ENCODE results near the gene SELPLG. TPM values are rescaled to one million over a fixed set of nuclear protein-coding genes. Genes with fewer than 3 reads are reported as not detected.

SELPLG gene
- total and polyA plus RNA-seq, 4 donors: 2.1 to 9.6 (median 4.8) TPM

DNA sequence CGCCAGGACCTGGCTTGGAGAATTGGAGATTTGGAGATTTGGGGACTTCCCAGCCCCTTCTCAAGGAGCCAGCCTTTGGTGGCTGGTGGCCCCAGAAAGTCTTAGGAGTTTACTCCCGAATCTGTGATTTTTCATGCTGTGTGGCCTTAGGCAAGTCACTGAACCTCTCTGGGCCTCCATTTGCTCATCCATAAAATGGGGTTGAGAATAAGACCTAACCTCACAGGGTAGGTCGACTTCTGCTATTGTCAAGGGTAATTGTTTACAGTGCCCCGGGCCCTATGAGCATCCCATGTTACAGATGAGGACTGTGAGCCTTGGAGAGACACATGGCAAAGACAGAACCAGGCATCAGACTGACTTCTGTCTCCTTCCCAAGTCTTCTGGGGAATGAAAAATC lies 19.7 kb downstream of the SELPLG start:
- Histone ChIP-seq H3K9ac (ENCODE audit: low read depth in 1 of 2, low read length in 2 of 2) (no peak overlapping the region), H3K36me3 (ENCODE audit: control insufficient read depth in 4 of 4, insufficient read depth in 3 of 4, low read depth in 1 of 4, low read length in 3 of 4) (no peaks in the 10 kb centered on the region), H3K27me3 (ENCODE audit: control insufficient read depth in 4 of 4, insufficient read depth in 4 of 4, low read length in 3 of 4) (no peaks in the 10 kb centered on the region), H3K27ac (ENCODE audit: low read depth in 1 of 2, low read length in 2 of 2) (no peak overlapping the region), H3K4me3 (ENCODE audit: low read depth in 1 of 3, low read length in 3 of 3) (no peak overlapping the region), H3K9me3 (ENCODE audit: control insufficient read depth in 4 of 4, low read length in 3 of 4) (no peaks in the 10 kb centered on the region), H3K4me1 (ENCODE audit: control insufficient read depth in 4 of 4, insufficient read depth in 4 of 4, low read length in 3 of 4) (peaks cover 0 to 3% (median 0%) of the 10 kb centered on the region in 4 donors)
- 74% methylated on average over 4 of the region's 4 CpGs for WGBS
- DNase-seq (ENCODE audit: low spot score): no peak
- TF ChIP-seq SP1 (IDR thresholded peaks at IDR 0.05) (no peak), FOXA1 (IDR thresholded peaks at IDR 0.05) (no peak), HNF4G (IDR thresholded peaks at IDR 0.05) (no peak), JUND (IDR thresholded peaks at IDR 0.05) (no peak), RXRA (IDR thresholded peaks at IDR 0.05) (no peak), ATF3 (IDR thresholded peaks at IDR 0.05) (no peak), NR2F2 (IDR thresholded peaks at IDR 0.05) (no peak), EGR1 (IDR thresholded peaks at IDR 0.05; ENCODE audit: low read depth in 2 of 2) (no peak), FOXA2 (IDR thresholded peaks at IDR 0.05) (no peak), GABPA (IDR thresholded peaks at IDR 0.05 in 1 of 2, conservative IDR thresholded peaks at IDR 0.05 in 1 of 2) (no peak)
- TF ChIP-seq, protein P1, sequence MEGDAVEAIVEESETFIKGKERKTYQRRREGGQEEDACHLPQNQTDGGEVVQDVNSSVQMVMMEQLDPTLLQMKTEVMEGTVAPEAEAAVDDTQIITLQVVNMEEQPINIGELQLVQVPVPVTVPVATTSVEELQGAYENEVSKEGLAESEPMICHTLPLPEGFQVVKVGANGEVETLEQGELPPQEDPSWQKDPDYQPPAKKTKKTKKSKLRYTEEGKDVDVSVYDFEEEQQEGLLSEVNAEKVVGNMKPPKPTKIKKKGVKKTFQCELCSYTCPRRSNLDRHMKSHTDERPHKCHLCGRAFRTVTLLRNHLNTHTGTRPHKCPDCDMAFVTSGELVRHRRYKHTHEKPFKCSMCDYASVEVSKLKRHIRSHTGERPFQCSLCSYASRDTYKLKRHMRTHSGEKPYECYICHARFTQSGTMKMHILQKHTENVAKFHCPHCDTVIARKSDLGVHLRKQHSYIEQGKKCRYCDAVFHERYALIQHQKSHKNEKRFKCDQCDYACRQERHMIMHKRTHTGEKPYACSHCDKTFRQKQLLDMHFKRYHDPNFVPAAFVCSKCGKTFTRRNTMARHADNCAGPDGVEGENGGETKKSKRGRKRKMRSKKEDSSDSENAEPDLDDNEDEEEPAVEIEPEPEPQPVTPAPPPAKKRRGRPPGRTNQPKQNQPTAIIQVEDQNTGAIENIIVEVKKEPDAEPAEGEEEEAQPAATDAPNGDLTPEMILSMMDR (IDR thresholded peaks at IDR 0.05; ENCODE audit: low read depth, low read length, missing input control): no peak
- TF ChIP-seq, protein P2, sequence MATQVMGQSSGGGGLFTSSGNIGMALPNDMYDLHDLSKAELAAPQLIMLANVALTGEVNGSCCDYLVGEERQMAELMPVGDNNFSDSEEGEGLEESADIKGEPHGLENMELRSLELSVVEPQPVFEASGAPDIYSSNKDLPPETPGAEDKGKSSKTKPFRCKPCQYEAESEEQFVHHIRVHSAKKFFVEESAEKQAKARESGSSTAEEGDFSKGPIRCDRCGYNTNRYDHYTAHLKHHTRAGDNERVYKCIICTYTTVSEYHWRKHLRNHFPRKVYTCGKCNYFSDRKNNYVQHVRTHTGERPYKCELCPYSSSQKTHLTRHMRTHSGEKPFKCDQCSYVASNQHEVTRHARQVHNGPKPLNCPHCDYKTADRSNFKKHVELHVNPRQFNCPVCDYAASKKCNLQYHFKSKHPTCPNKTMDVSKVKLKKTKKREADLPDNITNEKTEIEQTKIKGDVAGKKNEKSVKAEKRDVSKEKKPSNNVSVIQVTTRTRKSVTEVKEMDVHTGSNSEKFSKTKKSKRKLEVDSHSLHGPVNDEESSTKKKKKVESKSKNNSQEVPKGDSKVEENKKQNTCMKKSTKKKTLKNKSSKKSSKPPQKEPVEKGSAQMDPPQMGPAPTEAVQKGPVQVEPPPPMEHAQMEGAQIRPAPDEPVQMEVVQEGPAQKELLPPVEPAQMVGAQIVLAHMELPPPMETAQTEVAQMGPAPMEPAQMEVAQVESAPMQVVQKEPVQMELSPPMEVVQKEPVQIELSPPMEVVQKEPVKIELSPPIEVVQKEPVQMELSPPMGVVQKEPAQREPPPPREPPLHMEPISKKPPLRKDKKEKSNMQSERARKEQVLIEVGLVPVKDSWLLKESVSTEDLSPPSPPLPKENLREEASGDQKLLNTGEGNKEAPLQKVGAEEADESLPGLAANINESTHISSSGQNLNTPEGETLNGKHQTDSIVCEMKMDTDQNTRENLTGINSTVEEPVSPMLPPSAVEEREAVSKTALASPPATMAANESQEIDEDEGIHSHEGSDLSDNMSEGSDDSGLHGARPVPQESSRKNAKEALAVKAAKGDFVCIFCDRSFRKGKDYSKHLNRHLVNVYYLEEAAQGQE (IDR thresholded peaks at IDR 0.05): no peak
- TF ChIP-seq, protein P3, sequence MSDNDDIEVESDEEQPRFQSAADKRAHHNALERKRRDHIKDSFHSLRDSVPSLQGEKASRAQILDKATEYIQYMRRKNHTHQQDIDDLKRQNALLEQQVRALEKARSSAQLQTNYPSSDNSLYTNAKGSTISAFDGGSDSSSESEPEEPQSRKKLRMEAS (IDR thresholded peaks at IDR 0.05): no peak

- Histone ChIP-seq H3K4me3 (ENCODE audit: low read depth in 1 of 3, low read length in 3 of 3) (no peak overlapping the region), H3K9ac (ENCODE audit: low read depth in 1 of 2, low read length in 2 of 2) (no peak overlapping the region), H3K27ac (ENCODE audit: low read depth in 1 of 2, low read length in 2 of 2) (no peak overlapping the region), H3K36me3 (ENCODE audit: control insufficient read depth in 4 of 4, insufficient read depth in 3 of 4, low read depth in 1 of 4, low read length in 3 of 4) (no peaks in the 10 kb centered on the region), H3K27me3 (ENCODE audit: control insufficient read depth in 4 of 4, insufficient read depth in 4 of 4, low read length in 3 of 4) (no peaks in the 10 kb centered on the region), H3K9me3 (ENCODE audit: control insufficient read depth in 4 of 4, low read length in 3 of 4) (no peaks in the 10 kb centered on the region), H3K4me1 (ENCODE audit: control insufficient read depth in 4 of 4, insufficient read depth in 4 of 4, low read length in 3 of 4) (peaks cover 0 to 3% (median 0%) of the 10 kb centered on the region in 4 donors)
- DNase-seq (ENCODE audit: low spot score): no peak
- WGBS: 67% methylated on average over 9 of the region's 9 CpGs
- TF ChIP-seq HNF4G (IDR thresholded peaks at IDR 0.05) (no peak), FOXA1 (IDR thresholded peaks at IDR 0.05) (no peak), JUND (IDR thresholded peaks at IDR 0.05) (no peak), SP1 (IDR thresholded peaks at IDR 0.05) (no peak), RAD21 (IDR thresholded peaks at IDR 0.05) (no peak), EGR1 (IDR thresholded peaks at IDR 0.05; ENCODE audit: low read depth in 2 of 2) (no peak), YY1 (IDR thresholded peaks at IDR 0.05) (no peak), ATF3 (IDR thresholded peaks at IDR 0.05) (no peak), TAF1 (conservative IDR thresholded peaks at IDR 0.05) (no peak), FOXA2 (IDR thresholded peaks at IDR 0.05) (no peak)
- TF ChIP-seq, protein P2 (IDR thresholded peaks at IDR 0.05): no peak
- TF ChIP-seq, protein P1 (IDR thresholded peaks at IDR 0.05; ENCODE audit: low read depth, low read length, missing input control): no peak
These were observed 20.1 kb downstream of the SELPLG start for GRCh38 chr12:108613548-108613947.

Measured in liver (tissue), 9 donors.